Suprapubic skin (tissue), 4 donors: ENCODE results near the gene FRMPD4.

Experiments
- CTCF ChIP-seq, 2 donors: fragments of 200-600 bp in 1 of 2; fragments of 450-650 bp in 1 of 2; sonication (generic) in 1 of 2; IDR thresholded peaks; one replicate each; pipeline ENCODE4 v1.5.1; 2016 to 2019; ENCODE audit warnings: antibody characterized with exemption in 2 of 2, mild to moderate bottlenecking in 1 of 2, moderate library complexity in 1 of 2
- EP300 ChIP-seq: sonication (generic); formaldehyde crosslinking; IDR thresholded peaks from one replicate; pipeline ENCODE4 v1.6.1; 2017; ENCODE audit warnings: antibody characterized with exemption
- POLR2A ChIP-seq, 2 donors: fragments of 450-650 bp; IDR thresholded peaks; one replicate each; pipeline ENCODE4 v1.6.1; 2017; ENCODE audit warnings: antibody characterized with exemption in 2 of 2, mild to moderate bottlenecking in 2 of 2, moderate library complexity in 2 of 2
- POLR2AphosphoS5 ChIP-seq, 3 donors: sonication (generic); formaldehyde crosslinking; IDR thresholded peaks; one replicate each; pipeline ENCODE4 v1.6.1; 2017; ENCODE audit warnings: antibody characterized with exemption in 3 of 3

GRCh38 chrX:12446342-12447075, 308.2 kb downstream of the FRMPD4 start:
- TF ChIP-seq CTCF (IDR thresholded peaks at IDR 0.05) (no peak), EP300 (no peak), POLR2AphosphoS5 (IDR thresholded peaks at IDR 0.05) (no peak), POLR2A (IDR thresholded peaks at IDR 0.05) (no peak)
